IPS DF 6.9 (cell line): Measurements from ENCODE around the gene DNAAF2.

ENCODE experiments used
- DNase-seq: peaks from one replicate; pipeline ENCODE4 v3.0.0-alpha.2; 2013; ENCODE audit warnings: low read depth, low spot score
- H3K27ac ChIP-seq: one replicate; pipeline ENCODE4 v1.5.1; 2013; ENCODE audit warnings: low read length, control low read depth
- H3K27me3 ChIP-seq: 2 replicates; pipeline ENCODE4 v1.6.1; 2013; ENCODE audit warnings: mild to moderate bottlenecking, low read length; ENCODE audit not compliant: control insufficient read depth, insufficient read depth
- H3K36me3 ChIP-seq: 2 replicates; pipeline ENCODE4 v1.6.1; 2013; ENCODE audit warnings: low read length; ENCODE audit not compliant: control insufficient read depth, insufficient read depth
- H3K4me1 ChIP-seq: 2 replicates; pipeline ENCODE4 v1.6.1; 2013; ENCODE audit warnings: low read length; ENCODE audit not compliant: control insufficient read depth, insufficient read depth
- H3K4me3 ChIP-seq: 2 replicates; pipeline ENCODE4 v1.5.1; 2013; ENCODE audit warnings: mild to moderate bottlenecking, low read length
- H3K9me3 ChIP-seq: 2 replicates; pipeline ENCODE4 v1.6.1; 2013; ENCODE audit warnings: low read length, inconsistent platforms; ENCODE audit not compliant: control insufficient read depth, insufficient read depth
- WGBS: extraction: QIAGEN DNeasy Blood & Tissue Kit; methylation state at CpG from one replicate; pipeline ENCODE4 v1.1.7; 2013; ENCODE audit warnings: mixed read lengths, missing lambda C conversion rate; ENCODE audit not compliant: insufficient read length, insufficient coverage; 5-methylcytosine and 5-hydroxymethylcytosine counted together

The DNAAF2 gene

GRCh38 chr14:49641697-49642129 lies 6.7 kb upstream of the DNAAF2 start:
- H3K27ac ChIP-seq, result no peak overlapping the region
- H3K27me3 ChIP-seq, result no peaks in the 10 kb centered on the region
- H3K4me3 ChIP-seq, result no peak overlapping the region
- H3K4me1 ChIP-seq, result no peaks in the 10 kb centered on the region
- H3K9me3 ChIP-seq, result no peaks in the 10 kb centered on the region
- no peaks in the 10 kb centered on the region; the same call in 1 of the 2 replicates for H3K36me3 ChIP-seq
- DNase-seq, result no peak
- no CpG with 5 or more reads among the region's 8 CpGs for WGBS

- H3K27me3 ChIP-seq, result no peaks in the 10 kb centered on the region
- no peaks in the 10 kb centered on the region for H3K4me1 ChIP-seq
- H3K9me3 ChIP-seq, result no peaks in the 10 kb centered on the region
- no peak overlapping the region for H3K27ac ChIP-seq
- H3K4me3 ChIP-seq, result no peak overlapping the region
- no peak for DNase-seq
- H3K36me3 ChIP-seq, result no peaks in the 10 kb centered on the region; the same call in 1 of the 2 replicates
- WGBS, result no CpG with 5 or more reads among the region's 7 CpGs
Measured at GRCh38 chr14:49640540-49641417, 5.7 kb upstream of the DNAAF2 start.

GRCh38 chr14:49637534-49638078 lies 2.6 kb upstream of the DNAAF2 start:
- H3K9me3 ChIP-seq, result no peaks in the 10 kb centered on the region
- H3K27me3 ChIP-seq, result no peaks in the 10 kb centered on the region
- H3K4me1 ChIP-seq, result no peaks in the 10 kb centered on the region
- no CpG with 5 or more reads among the region's 3 CpGs for WGBS
- no peak overlapping the region for H3K4me3 ChIP-seq
- no peak overlapping the region for H3K27ac ChIP-seq
- no peak for DNase-seq
- H3K36me3 ChIP-seq, result no peaks in the 10 kb centered on the region; the same call in 1 of the 2 replicates

- no peak overlapping the region for H3K27ac ChIP-seq
- no peaks in the 10 kb centered on the region for H3K4me1 ChIP-seq
- H3K9me3 ChIP-seq, result no peaks in the 10 kb centered on the region
- no CpG with 5 or more reads among the region's 1 CpG for WGBS
- DNase-seq, result no peak
- no peaks in the 10 kb centered on the region; the same call in 1 of the 2 replicates for H3K36me3 ChIP-seq
- no peaks in the 10 kb centered on the region for H3K27me3 ChIP-seq
- H3K4me3 ChIP-seq, result no peak overlapping the region
Measured at GRCh38 chr14:49636866-49637265, 1.8 kb upstream of the DNAAF2 start.

- no peaks in the 10 kb centered on the region for H3K27me3 ChIP-seq
- peak overlapping the region; percentile 84 for H3K4me3 ChIP-seq
- no peaks in the 10 kb centered on the region; the same call in 1 of the 2 replicates for H3K36me3 ChIP-seq
- H3K27ac ChIP-seq, result peak overlapping the region; percentile 12
- no peaks in the 10 kb centered on the region for H3K9me3 ChIP-seq
- no peaks in the 10 kb centered on the region for H3K4me1 ChIP-seq
- no CpG with 5 or more reads among the region's 101 CpGs for WGBS
- DNase-seq, result peak; percentile 89
Measured at GRCh38 chr14:49633640-49634546, 1.2 kb downstream of the DNAAF2 start.

GRCh38 chr14:49623941-49624839 lies 10.9 kb downstream of the DNAAF2 start:
- no peak for DNase-seq
- peaks cover 2% of the 10 kb centered on the region; the same call in 1 of the 2 replicates for H3K36me3 ChIP-seq
- no peaks in the 10 kb centered on the region; the same call in 1 of the 2 replicates for H3K4me1 ChIP-seq
- H3K4me3 ChIP-seq, result no peak overlapping the region
- no peak overlapping the region for H3K27ac ChIP-seq
- no peaks in the 10 kb centered on the region for H3K9me3 ChIP-seq
- no peaks in the 10 kb centered on the region for H3K27me3 ChIP-seq
- no CpG with 5 or more reads among the region's 6 CpGs for WGBS

GRCh38 chr14:49623387-49623786 lies 11.7 kb downstream of the DNAAF2 start:
- Histone ChIP-seq H3K4me3 (no peak overlapping the region), H3K4me1 (no peaks in the 10 kb centered on the region; the same call in 1 of the 2 replicates), H3K27me3 (no peaks in the 10 kb centered on the region), H3K36me3 (peaks cover 2% of the 10 kb centered on the region; the same call in 1 of the 2 replicates), H3K9me3 (no peaks in the 10 kb centered on the region), H3K27ac (no peak overlapping the region)
- WGBS, result no CpG with 5 or more reads among the region's 3 CpGs
- no peak for DNase-seq

- H3K36me3 ChIP-seq, result peaks cover 2% of the 10 kb centered on the region; the same call in 1 of the 2 replicates
- no peaks in the 10 kb centered on the region for H3K9me3 ChIP-seq
- WGBS, result no CpG with 5 or more reads among the region's 3 CpGs
- H3K27me3 ChIP-seq, result no peaks in the 10 kb centered on the region
- peak overlapping the region; percentile 82; the same call in 1 of the 2 replicates for H3K4me3 ChIP-seq
- no peaks in the 10 kb centered on the region; the same call in none of the 2 replicates for H3K4me1 ChIP-seq
- H3K27ac ChIP-seq, result no peak overlapping the region
- DNase-seq, result no peak
Measured at GRCh38 chr14:49622022-49622607, 12.9 kb downstream of the DNAAF2 start.
